Amniotic stem cell (primary cell): ENCODE results near the gene HMGN4.
A peak's percentile ranks its signal among the peaks of the same experiment; 100 is the strongest.

Experiments
- DNase-seq: peaks from one replicate; lab custom pipeline; 2025; lab: John Stamatoyannopoulos, UW

HMGN4 gene

GRCh38 chr6:26578279-26578678 is 40.1 kb downstream of the HMGN4 start:
- DNase-seq, result no peak

- DNase-seq, result no peak
These were observed 40.6 kb downstream of the HMGN4 start for GRCh38 chr6:26578741-26579140.

GRCh38 chr6:26581164-26581915 is 43.2 kb downstream of the HMGN4 start:
- no peak for DNase-seq

GRCh38 chr6:26588965-26589364 is 50.8 kb downstream of the HMGN4 start:
- DNase-seq, result no peak

GRCh38 chr6:26592649-26593048 is 54.5 kb downstream of the HMGN4 start:
- DNase-seq, result no peak

- no peak for DNase-seq
These were observed 55.3 kb downstream of the HMGN4 start for GRCh38 chr6:26593278-26594130.

GRCh38 chr6:26594131-26594498 is 55.9 kb downstream of the HMGN4 start:
- no peak for DNase-seq

GRCh38 chr6:26594730-26595632 is 56.8 kb downstream of the HMGN4 start:
- DNase-seq, result peak; percentile 46

- DNase-seq, result peak; percentile 78
These were observed 57.6 kb downstream of the HMGN4 start for GRCh38 chr6:26595669-26596269.
